UCSD-AML1 (cell line): Measurements from ENCODE around the gene CAPN8.
"Not testable (repeated sequence)": the region's sequence is repeated elsewhere in the genome, so short reads cannot be mapped to it uniquely, and the experiment has no call there.

Experiments used
- DNase-seq: peaks from one replicate; lab custom pipeline; 2025; ENCODE audit not compliant: unreplicated experiment; lab: John Stamatoyannopoulos, UW

CAPN8 gene

GRCh38 chr1:223534677-223535076 lies 130.8 kb downstream of the CAPN8 start:
- no peak for DNase-seq

GRCh38 chr1:223533708-223534107 lies 131.8 kb downstream of the CAPN8 start:
- DNase-seq: no peak

GRCh38 chr1:223531742-223532341 lies 133.7 kb downstream of the CAPN8 start:
- DNase-seq: peak; percentile 46

GRCh38 chr1:223525957-223526356 lies 139.5 kb downstream of the CAPN8 start:
- DNase-seq: no peak

- no peak for DNase-seq
Observed at GRCh38 chr1:223525546-223525945, 140.0 kb downstream of the CAPN8 start.

- no peak for DNase-seq
Observed at GRCh38 chr1:223524930-223525451, 140.5 kb downstream of the CAPN8 start.

- no peak for DNase-seq
Observed at GRCh38 chr1:223521150-223521549, 144.4 kb downstream of the CAPN8 start.

GRCh38 chr1:223520200-223520599 lies 145.3 kb downstream of the CAPN8 start:
- DNase-seq: no peak

GRCh38 chr1:223519116-223519515 lies 146.4 kb downstream of the CAPN8 start:
- no peak for DNase-seq

GRCh38 chr1:223518553-223518952 lies 146.9 kb downstream of the CAPN8 start:
- DNase-seq: not testable (repeated sequence)

- no peak for DNase-seq
Observed at GRCh38 chr1:223515926-223516325, 149.6 kb downstream of the CAPN8 start.

- no peak for DNase-seq
Observed at GRCh38 chr1:223515421-223515820, 150.1 kb downstream of the CAPN8 start.

GRCh38 chr1:223514644-223515043 lies 150.9 kb downstream of the CAPN8 start:
- no peak for DNase-seq

GRCh38 chr1:223513309-223513708 lies 152.2 kb downstream of the CAPN8 start:
- DNase-seq: no peak

GRCh38 chr1:223512057-223512456 lies 153.4 kb downstream of the CAPN8 start:
- no peak for DNase-seq

GRCh38 chr1:223508796-223509195 lies 156.7 kb downstream of the CAPN8 start:
- DNase-seq: no peak

- no peak for DNase-seq
Observed at GRCh38 chr1:223504741-223505140, 160.8 kb downstream of the CAPN8 start.

- DNase-seq: no peak
Observed at GRCh38 chr1:223503348-223503747, 162.2 kb downstream of the CAPN8 start.

- DNase-seq: no peak
Observed at GRCh38 chr1:223500560-223501425, 164.7 kb downstream of the CAPN8 start.

GRCh38 chr1:223496883-223497282 lies 168.6 kb downstream of the CAPN8 start:
- DNase-seq: no peak

GRCh38 chr1:223494926-223495645 lies 170.4 kb downstream of the CAPN8 start:
- DNase-seq: no peak

GRCh38 chr1:223492044-223492443 lies 173.5 kb downstream of the CAPN8 start:
- DNase-seq: no peak
